ENCODE results near the gene MRNIP. TPM values are rescaled to one million over a fixed set of nuclear protein-coding genes. Genes with fewer than 3 reads are reported as not detected.

Gene MRNIP
- polyA plus RNA-seq, 1 donor (not counting 4 experiments of a cell fraction or from before 2014, with no cell fraction given): 14.9 TPM

- Histone ChIP-seq H3K36me3 (ENCODE audit: control insufficient read depth in 2 of 2, extremely low read depth in 1 of 2, insufficient read depth in 2 of 2, low read length in 2 of 2) (peaks cover 37 to 42% of the 10 kb centered on the region in 2 experiments), H3K27me3 (ENCODE audit: control insufficient read depth, extremely low read depth, insufficient read depth, low read length) (no peaks in the 10 kb centered on the region), H3K79me2 (ENCODE audit: control insufficient read depth, insufficient read depth, low read length) (peaks cover 54% of the 10 kb centered on the region), H3K4me3 (ENCODE audit: control insufficient read depth in 2 of 3, extremely low read depth in 1 of 3, insufficient read depth in 2 of 3, low read depth in 1 of 3, low read length in 3 of 3) (no peak overlapping the region), H3K9me3 (ENCODE audit: control insufficient read depth, low read depth, low read length) (no peaks in the 10 kb centered on the region), H3K9me1 (ENCODE audit: control insufficient read depth, extremely low read depth, insufficient read depth, low read length) (no peaks in the 10 kb centered on the region), H3K4me1 (ENCODE audit: control insufficient read depth, extremely low read depth, insufficient read depth, low read length) (peaks cover 5% of the 10 kb centered on the region), H2AFZ (ENCODE audit: control insufficient read depth, low read length) (no peak overlapping the region), H3K4me2 (ENCODE audit: control insufficient read depth, extremely low read depth, insufficient read depth, low read depth, low read length) (no peak overlapping the region), H3K9ac (ENCODE audit: control insufficient read depth, extremely low read depth, insufficient read depth, low read length) (no peak overlapping the region), H4K20me1 (ENCODE audit: control insufficient read depth, extremely low read depth, insufficient read depth, low read length) (peaks cover 2% of the 10 kb centered on the region), H3K27ac (ENCODE audit: control insufficient read depth, insufficient read depth, low read length) (no peak overlapping the region)
- dilution Hi-C loops (cut with MboI; ENCODE audit: extremely low pct_ligation_motif_present, low sequenced_read_pairs): no loop called here
- DNase-seq (ENCODE audit: low read depth, low spot score) (no peak), FAIRE-seq (no peak)
- TF ChIP-seq EZH2 (IDR thresholded peaks at IDR 0.05; ENCODE audit: low read length): no peak
- no peak for TF ChIP-seq CTCF (optimal IDR thresholded peaks at IDR 0.05 in 1 of 3, IDR thresholded peaks at IDR 0.05 in 1 of 3, conservative IDR thresholded peaks at IDR 0.05 in 1 of 3; ENCODE audit: extremely low read depth in 1 of 3, insufficient read depth in 2 of 3, low read length in 3 of 3)
Measured at GRCh38 chr5:179901462-179901861, 42.8 kb upstream of the MRNIP start.

GRCh38 chr5:179900711-179901110, 42.1 kb upstream of the MRNIP start:
- H3K27ac ChIP-seq (ENCODE audit: control insufficient read depth, insufficient read depth, low read length): no peak overlapping the region
- H3K4me2 ChIP-seq (ENCODE audit: control insufficient read depth, extremely low read depth, insufficient read depth, low read depth, low read length): no peak overlapping the region
- H4K20me1 ChIP-seq (ENCODE audit: control insufficient read depth, extremely low read depth, insufficient read depth, low read length): peaks cover 2% of the 10 kb centered on the region
- dilution Hi-C loops (cut with MboI; ENCODE audit: extremely low pct_ligation_motif_present, low sequenced_read_pairs): no loop called here
- peaks cover 47% of the 10 kb centered on the region for H3K79me2 ChIP-seq (ENCODE audit: control insufficient read depth, insufficient read depth, low read length)
- no peak for TF ChIP-seq EZH2 (IDR thresholded peaks at IDR 0.05; ENCODE audit: low read length)
- no peak for TF ChIP-seq CTCF (optimal IDR thresholded peaks at IDR 0.05 in 1 of 3, IDR thresholded peaks at IDR 0.05 in 1 of 3, conservative IDR thresholded peaks at IDR 0.05 in 1 of 3; ENCODE audit: extremely low read depth in 1 of 3, insufficient read depth in 2 of 3, low read length in 3 of 3)
- no peaks in the 10 kb centered on the region for H3K4me1 ChIP-seq (ENCODE audit: control insufficient read depth, extremely low read depth, insufficient read depth, low read length)
- peaks cover 40 to 49% of the 10 kb centered on the region in 2 experiments for H3K36me3 ChIP-seq (ENCODE audit: control insufficient read depth in 2 of 2, extremely low read depth in 1 of 2, insufficient read depth in 2 of 2, low read length in 2 of 2)
- no peak overlapping the region for H3K9ac ChIP-seq (ENCODE audit: control insufficient read depth, extremely low read depth, insufficient read depth, low read length)
- H3K27me3 ChIP-seq (ENCODE audit: control insufficient read depth, extremely low read depth, insufficient read depth, low read length): no peaks in the 10 kb centered on the region
- no peaks in the 10 kb centered on the region for H3K9me3 ChIP-seq (ENCODE audit: control insufficient read depth, low read depth, low read length)
- no peak overlapping the region for H3K4me3 ChIP-seq (ENCODE audit: control insufficient read depth in 2 of 3, extremely low read depth in 1 of 3, insufficient read depth in 2 of 3, low read depth in 1 of 3, low read length in 3 of 3)
- H2AFZ ChIP-seq (ENCODE audit: control insufficient read depth, low read length): no peak overlapping the region
- H3K9me1 ChIP-seq (ENCODE audit: control insufficient read depth, extremely low read depth, insufficient read depth, low read length): no peaks in the 10 kb centered on the region
- DNase-seq (ENCODE audit: low read depth, low spot score) (no peak), FAIRE-seq (peak; percentile 20)
